ENCODE data around the gene DMD. TPM values are rescaled to one million over a fixed set of nuclear protein-coding genes. Genes with fewer than 3 reads are reported as not detected.
A peak's percentile ranks its signal among the peaks of the same experiment; 100 is the strongest.

DMD gene
- total and polyA plus RNA-seq, 2 of the 13 experiments (the other 11 are each of a cell fraction or from before 2014, with no cell fraction given): 17.6 to 25.9 TPM

DNA sequence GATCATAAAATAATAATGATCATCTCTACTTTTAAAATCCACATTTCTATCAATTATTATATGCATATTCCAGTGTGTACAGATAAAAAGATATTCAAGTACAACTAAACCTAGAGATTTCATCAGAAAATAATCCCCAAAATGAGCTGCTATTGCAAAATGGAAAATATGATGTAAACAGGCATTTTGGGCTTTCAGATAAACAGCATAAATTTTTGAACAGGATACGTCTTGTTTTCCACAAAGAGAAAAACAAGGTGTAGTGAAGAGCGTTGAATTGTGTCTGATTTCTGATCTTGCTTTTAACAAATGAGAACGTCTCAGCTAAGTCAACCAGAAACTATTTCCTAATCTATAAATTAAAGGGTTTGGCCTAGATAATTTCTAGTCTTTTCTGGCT is 1789.9 kb downstream of the DMD start:
- POLR2A ChIA-PET: no interaction called here

DNA sequence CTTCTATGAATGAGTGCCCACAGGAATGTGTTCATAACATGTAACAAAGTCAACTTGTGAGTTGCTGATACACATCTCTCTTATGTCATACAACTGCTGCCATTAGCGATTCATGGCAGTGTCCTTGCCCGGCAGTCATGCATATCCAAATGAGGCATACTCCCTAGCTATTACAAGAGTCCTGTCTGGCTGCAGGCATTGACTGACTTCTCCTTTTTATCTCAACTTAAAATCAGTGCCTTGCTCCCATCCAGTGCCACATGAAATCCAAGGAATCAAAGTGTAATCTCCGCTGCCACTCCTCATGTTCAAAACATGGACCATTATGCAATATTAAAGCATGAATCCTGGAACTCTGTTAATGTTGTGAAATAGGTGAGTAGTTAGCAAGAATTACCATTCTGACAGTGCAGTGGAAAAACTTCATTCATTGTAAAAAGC is 1790.6 kb downstream of the DMD start:
- no peaks in the 10 kb centered on the region for H4K20me1 ChIP-seq (ENCODE audit: insufficient read depth, low read length)
- H3K9ac ChIP-seq (ENCODE audit: insufficient read depth, low read depth, low read length): no peak overlapping the region
- 0% methylated on average over 1 of the region's 3 CpGs for whole genome bisulfite sequencing (ENCODE audit: low lambda C conversion rate)
- POLR2A ChIA-PET: no interaction called here
- H3K27me3 ChIP-seq (ENCODE audit: control insufficient read depth in 1 of 2, insufficient read depth in 2 of 2, low read length in 2 of 2): no peaks in the 10 kb centered on the region
- no peak overlapping the region for H3K4me3 ChIP-seq (replicated peaks in 1 of 3; ENCODE audit: insufficient read depth in 1 of 3, low read depth in 2 of 3, low read length in 3 of 3)
- no peak for TF ChIP-seq HOXA9 (CRISPR knock-in tag; IDR thresholded peaks at IDR 0.05; ENCODE audit: borderline replicate concordance)
- TF ChIP-seq CEBPB (IDR thresholded peaks at IDR 0.05; ENCODE audit: borderline replicate concordance, low read depth, low read length): peak; percentile 70; the same call in 1 of the 2 replicates
- FAIRE-seq (no peak), DNase-seq (ENCODE audit: low spot score) (no peak), ATAC-seq (no peak)
- no peak overlapping the region for H3K4me2 ChIP-seq (ENCODE audit: low read depth, low read length)
- H3K79me2 ChIP-seq (ENCODE audit: insufficient read depth, low read length): no peaks in the 10 kb centered on the region
- intact Hi-C loops (cut with micrococcal nuclease; ENCODE audit: unreplicated experiment) (no loop called here), in situ Hi-C loops (cut with HindIII; ENCODE audit: extremely low pct_ligation_motif_present, low pct_unique_long_range_greater_than_20kb) (loop anchor here (10.0 kb wide), 1 partner anchor 376 kb away; no protein-coding TSS in a partner anchor)
- no peaks in the 10 kb centered on the region for H3K4me1 ChIP-seq (ENCODE audit: insufficient read depth, low read length)
- H3K27ac ChIP-seq (ENCODE audit: extremely low read length, insufficient read depth, low read length): no peak overlapping the region
- CTCF ChIA-PET (ENCODE audit: low intra/inter-chr PET ratio, low total read pairs): no interaction called here
- no TSS peak for BruUV-seq (replicated peaks)
- no peaks in the 10 kb centered on the region for H3K9me3 ChIP-seq (ENCODE audit: low read length)
- no peak overlapping the region for H2AFZ ChIP-seq (ENCODE audit: low read length)
- no peaks in the 10 kb centered on the region for H3K36me3 ChIP-seq (replicated peaks in 1 of 2; ENCODE audit: control insufficient read depth in 1 of 2, insufficient read depth in 2 of 2, low read length in 2 of 2)

More for the DNA sequence above, 1789.9 kb downstream of the DMD start:
- Histone ChIP-seq H3K4me2 (ENCODE audit: low read depth, low read length) (no peak overlapping the region), H3K36me3 (replicated peaks in 1 of 2; ENCODE audit: control insufficient read depth in 1 of 2, insufficient read depth in 2 of 2, low read length in 2 of 2) (no peaks in the 10 kb centered on the region), H2AFZ (ENCODE audit: low read length) (no peak overlapping the region), H3K27ac (ENCODE audit: extremely low read length, insufficient read depth, low read length) (no peak overlapping the region), H3K27me3 (ENCODE audit: control insufficient read depth in 1 of 2, insufficient read depth in 2 of 2, low read length in 2 of 2) (no peaks in the 10 kb centered on the region), H3K79me2 (ENCODE audit: insufficient read depth, low read length) (no peaks in the 10 kb centered on the region), H3K9ac (ENCODE audit: insufficient read depth, low read depth, low read length) (no peak overlapping the region), H4K20me1 (ENCODE audit: insufficient read depth, low read length) (no peaks in the 10 kb centered on the region), H3K4me3 (replicated peaks in 1 of 3; ENCODE audit: insufficient read depth in 1 of 3, low read depth in 2 of 3, low read length in 3 of 3) (no peak overlapping the region), H3K9me3 (ENCODE audit: low read length) (no peaks in the 10 kb centered on the region), H3K4me1 (ENCODE audit: insufficient read depth, low read length) (no peaks in the 10 kb centered on the region)
- intact Hi-C loops (cut with micrococcal nuclease; ENCODE audit: unreplicated experiment): no loop called here
- FAIRE-seq (no peak), DNase-seq (ENCODE audit: low spot score) (no peak), ATAC-seq (no peak)
- CTCF ChIA-PET (ENCODE audit: low intra/inter-chr PET ratio, low total read pairs): no interaction called here
- 52% methylated on average over 3 of the region's 3 CpGs for WGBS (ENCODE audit: low lambda C conversion rate)
- TF ChIP-seq ESRRA (CRISPR knock-in tag; IDR thresholded peaks at IDR 0.05; ENCODE audit: low read depth): no peak
- no peak for TF ChIP-seq ZNF660 (CRISPR knock-in tag; IDR thresholded peaks at IDR 0.05; ENCODE audit: borderline replicate concordance, low read depth)
- in situ Hi-C loops (cut with HindIII; ENCODE audit: extremely low pct_ligation_motif_present, low pct_unique_long_range_greater_than_20kb): loop anchor here (10.0 kb wide), 1 partner anchor 377 kb away; no protein-coding TSS in a partner anchor
- no TSS peak for BruUV-seq (replicated peaks)

All from HepG2 (cell line).